Naive thymus-derived CD4-positive, alpha-beta T cell (primary cell): ENCODE data around the gene VWA1. TPM values are rescaled to one million over a fixed set of nuclear protein-coding genes. Genes with fewer than 3 reads are reported as not detected.
A peak's percentile ranks its signal among the peaks of the same experiment; 100 is the strongest.
"Not testable (repeated sequence)": the region's sequence is repeated elsewhere in the genome, so short reads cannot be mapped to it uniquely, and the experiment has no call there.

Experiments
- ATAC-seq: fragments of 150-1000 bp; cut with Tn5 transposase; 2 replicates; pipeline ENCODE4 v1.10.0; 2021; ENCODE audit warnings: mild to moderate bottlenecking, moderate library complexity
- CTCF ChIA-PET: fragments of 350-600 bp; sonication (Branson Sonifier 250); formaldehyde crosslinking; loops from one replicate; lab custom pipeline; 2021; ENCODE audit warnings: antibody characterized with exemption; lab: Charles Lee
- POLR2A ChIA-PET: fragments of 350-600 bp; sonication (Branson Sonifier 250); formaldehyde crosslinking; loops from one replicate; lab custom pipeline; 2021; ENCODE audit warnings: antibody characterized with exemption, inconsistent platforms; lab: Charles Lee
- DNase-seq, 9 donors: peaks; one replicate each; pipeline versions ENCODE4 v3.0.0 to v3.0.0-alpha.2; 2020 to 2022; ENCODE audit warnings: mixed read lengths in 1 of 9
- H3K27ac ChIP-seq: one replicate; pipeline ENCODE4 v1.7.0; 2013; ENCODE audit warnings: mild to moderate bottlenecking, low read depth, low read length, moderate library complexity
- H3K27me3 ChIP-seq, 2 donors: one replicate each; pipeline ENCODE4 v1.7.0; 2013; ENCODE audit warnings: low read length in 2 of 2, mild to moderate bottlenecking in 2 of 2, moderate library complexity in 2 of 2; ENCODE audit not compliant: control insufficient read depth in 2 of 2, insufficient read depth in 2 of 2
- H3K36me3 ChIP-seq, 3 experiments: 1 replicate in 2 of 3; 2 replicates in 1 of 3; pipeline ENCODE4 v1.7.0; 2013; ENCODE audit warnings: low read length in 3 of 3, mild to moderate bottlenecking in 3 of 3, moderate library complexity in 1 of 3; ENCODE audit not compliant: insufficient read depth in 3 of 3, control insufficient read depth in 2 of 3
- H3K4me1 ChIP-seq, 2 donors: one replicate each; pipeline ENCODE4 v1.7.0; 2013; ENCODE audit warnings: low read length in 2 of 2, mild to moderate bottlenecking in 2 of 2, moderate library complexity in 1 of 2; ENCODE audit not compliant: control insufficient read depth in 2 of 2, insufficient read depth in 2 of 2
- H3K4me3 ChIP-seq: 2 replicates; pipeline ENCODE4 v1.7.0; 2013; ENCODE audit warnings: mild to moderate bottlenecking, low read length
- H3K9me3 ChIP-seq, 3 experiments: 1 replicate in 2 of 3; 2 replicates in 1 of 3; pipeline ENCODE4 v1.7.0; 2013; ENCODE audit warnings: low read length in 3 of 3; ENCODE audit not compliant: control insufficient read depth in 2 of 3
- H3K27ac Mint-ChIP-seq, 9 donors: one replicate each; pipeline ENCODE4 v1.8.0; 2020 to 2022; ENCODE audit warnings: mixed read lengths in 9 of 9, mild to moderate bottlenecking in 8 of 9, moderate library complexity in 5 of 9, inconsistent platforms in 2 of 9
- H3K27me3 Mint-ChIP-seq, 5 donors: one replicate each; pipeline ENCODE4 v1.8.0; 2021 to 2022; ENCODE audit warnings: mixed read lengths in 5 of 5, mild to moderate bottlenecking in 1 of 5
- H3K36me3 Mint-ChIP-seq, 5 donors: one replicate each; pipeline ENCODE4 v1.8.0; 2020 to 2022; ENCODE audit warnings: mixed read lengths in 5 of 5, mild to moderate bottlenecking in 3 of 5, inconsistent platforms in 1 of 5
- H3K4me1 Mint-ChIP-seq, 7 donors: one replicate each; pipeline ENCODE4 v1.8.0; 2020 to 2022; ENCODE audit warnings: mixed read lengths in 7 of 7, mild to moderate bottlenecking in 3 of 7, inconsistent platforms in 1 of 7
- H3K4me3 Mint-ChIP-seq, 10 donors: one replicate each; pipeline ENCODE4 v1.8.0; 2020 to 2022; ENCODE audit warnings: mild to moderate bottlenecking in 10 of 10, mixed read lengths in 10 of 10, moderate library complexity in 6 of 10, inconsistent platforms in 2 of 10
- H3K9me3 Mint-ChIP-seq, 11 donors: one replicate each; pipeline ENCODE4 v1.8.0; 2020 to 2022; ENCODE audit warnings: mixed read lengths in 11 of 11, mild to moderate bottlenecking in 4 of 11, inconsistent platforms in 1 of 11, moderate library complexity in 1 of 11
- intact Hi-C, 2 donors: fragments of 100-400 bp; cut with micrococcal nuclease; formaldehyde crosslinking; loops; one replicate each; pipeline ENCODE4 v1.15.1; 2023
- polyA plus RNA-seq, 2 donors: library from polyadenylated mRNA; unstranded; fragments of 300-500 nt; fragmentation: Illumina TruSeq; gene quantifications; one replicate each; pipeline ENCODE4 v1.2.3, GENCODE V29; 2021
- total RNA-seq, 6 experiments: library from RNA in 5 of 6; stranded (reverse) in 5 of 6; gene quantifications; 1 replicate in 5 of 6; 2 replicates in 1 of 6; pipeline ENCODE4 v1.2.3 and lab custom pipeline; 2021 to 2026

The VWA1 gene
- total and polyA plus RNA-seq, 7 experiments from 2014 or later = 0.15 to 1.2 TPM; not detected in 5

- POLR2A ChIA-PET = interaction anchor here (0.8 kb wide), 1 partner anchor 113 kb away, joined by 3 read pairs; no protein-coding TSS in a partner anchor
- H3K9me3 Mint-ChIP-seq, H3K36me3 ChIP-seq, H3K4me1 ChIP-seq, DNase-seq, H3K9me3 ChIP-seq, H3K36me3 Mint-ChIP-seq, H3K4me3 ChIP-seq, CTCF ChIA-PET, H3K27ac ChIP-seq, H3K4me1 Mint-ChIP-seq, H3K27me3 ChIP-seq, ATAC-seq, intact Hi-C loops: not testable (repeated sequence)
- Mint-ChIP-seq H3K27me3 (peaks cover 0 to 22% (median 6%) of the 10 kb centered on the region in 5 donors), H3K27ac (peak overlapping the region in 3 of 9 donors; percentile 7 to 48 (median 25)), H3K4me3 (peak overlapping the region in 4 of 10 donors; percentile 30 to 49 (median 44))
Measured at GRCh38 chr1:1417825-1418463, 17.5 kb upstream of the VWA1 start.

GRCh38 chr1:1418464-1419362 is 16.8 kb upstream of the VWA1 start:
- Mint-ChIP-seq H3K4me1 (peaks cover 0 to 4% (median 0%) of the 10 kb centered on the region in 7 donors), H3K36me3 (no peaks in the 10 kb centered on the region), H3K9me3 (peaks cover 0 to 2% (median 0%) of the 10 kb centered on the region in 11 donors), H3K27ac (no peak overlapping the region), H3K27me3 (peaks cover 0 to 23% (median 10%) of the 10 kb centered on the region in 5 donors), H3K4me3 (peak overlapping the region in 6 of 10 donors; percentile 21 to 49 (median 38))
- Histone ChIP-seq H3K27me3 (no peaks in the 10 kb centered on the region), H3K36me3 (no peaks in the 10 kb centered on the region), H3K27ac (no peak overlapping the region), H3K9me3 (no peaks in the 10 kb centered on the region), H3K4me3 (no peak overlapping the region), H3K4me1 (no peaks in the 10 kb centered on the region)
- no peak for ATAC-seq
- ChIA-PET CTCF (interaction anchor here (1.2 kb wide), 1 partner anchor 43 kb away, joined by 4 read pairs; the partner anchor contains the start of gene AURKAIP1), POLR2A (interaction anchor here (0.8 kb wide), 1 partner anchor 114 kb away, joined by 3 read pairs; no protein-coding TSS in a partner anchor)
- no peak for DNase-seq
- intact Hi-C loops = no loop called here

GRCh38 chr1:1419363-1419812 is 16.1 kb upstream of the VWA1 start:
- Mint-ChIP-seq H3K4me1 (peaks cover 0 to 4% (median 0%) of the 10 kb centered on the region in 7 donors), H3K27me3 (peaks cover 0 to 23% (median 10%) of the 10 kb centered on the region in 5 donors), H3K36me3 (no peaks in the 10 kb centered on the region), H3K9me3 (peaks cover 0 to 2% (median 0%) of the 10 kb centered on the region in 11 donors), H3K27ac (no peak overlapping the region), H3K4me3 (peak overlapping the region in 2 of 10 donors; percentile 25 to 38)
- ATAC-seq (no peak), DNase-seq (no peak)
- POLR2A ChIA-PET = no interaction called here
- H3K4me3 ChIP-seq = no peak overlapping the region
- no peaks in the 10 kb centered on the region for H3K4me1 ChIP-seq
- no peaks in the 10 kb centered on the region for H3K36me3 ChIP-seq
- no peaks in the 10 kb centered on the region for H3K9me3 ChIP-seq
- H3K27me3 ChIP-seq = no peaks in the 10 kb centered on the region
- intact Hi-C loops = no loop called here
- CTCF ChIA-PET = interaction anchor here (1.2 kb wide), 1 partner anchor 44 kb away, joined by 4 read pairs; the partner anchor contains the start of gene AURKAIP1
- H3K27ac ChIP-seq = no peak overlapping the region

GRCh38 chr1:1419813-1420653 is 15.5 kb upstream of the VWA1 start:
- no peak overlapping the region for H3K27ac ChIP-seq
- H3K27ac Mint-ChIP-seq = no peak overlapping the region
- peak; percentile 60 for ATAC-seq
- POLR2A ChIA-PET = no interaction called here
- no peaks in the 10 kb centered on the region for H3K9me3 ChIP-seq
- H3K27me3 Mint-ChIP-seq = peaks cover 0 to 27% (median 11%) of the 10 kb centered on the region in 5 donors
- H3K36me3 Mint-ChIP-seq = no peaks in the 10 kb centered on the region
- no peak overlapping the region for H3K4me3 ChIP-seq
- peaks cover 0 to 2% (median 0%) of the 10 kb centered on the region in 11 donors for H3K9me3 Mint-ChIP-seq
- no peaks in the 10 kb centered on the region for H3K36me3 ChIP-seq
- peaks cover 0 to 4% (median 0%) of the 10 kb centered on the region in 7 donors for H3K4me1 Mint-ChIP-seq
- no peaks in the 10 kb centered on the region for H3K27me3 ChIP-seq
- no peaks in the 10 kb centered on the region for H3K4me1 ChIP-seq
- intact Hi-C loops = no loop called here
- H3K4me3 Mint-ChIP-seq = peak overlapping the region in 1 of 10 donors; percentile 70
- CTCF ChIA-PET = interaction anchor here (1.2 kb wide), 1 partner anchor 45 kb away, joined by 4 read pairs; the partner anchor contains the start of gene AURKAIP1
- no peak for DNase-seq

- peaks cover 0 to 4% (median 0%) of the 10 kb centered on the region in 7 donors for H3K4me1 Mint-ChIP-seq
- Histone ChIP-seq H3K9me3 (no peaks in the 10 kb centered on the region), H3K36me3 (no peaks in the 10 kb centered on the region), H3K27me3 (no peaks in the 10 kb centered on the region), H3K4me1 (no peaks in the 10 kb centered on the region), H3K4me3 (no peak overlapping the region), H3K27ac (no peak overlapping the region)
- DNase-seq (no peak), ATAC-seq (no peak)
- H3K36me3 Mint-ChIP-seq = no peaks in the 10 kb centered on the region
- CTCF ChIA-PET = no interaction called here
- peaks cover 0 to 2% (median 0%) of the 10 kb centered on the region in 11 donors for H3K9me3 Mint-ChIP-seq
- POLR2A ChIA-PET = interaction anchor here (0.7 kb wide), 1 partner anchor 11 kb away, joined by 3 read pairs; no protein-coding TSS in a partner anchor
- H3K4me3 Mint-ChIP-seq = peak overlapping the region in 3 of 10 donors; percentile 41 to 70 (median 48)
- intact Hi-C loops = no loop called here
- H3K27ac Mint-ChIP-seq = no peak overlapping the region
- H3K27me3 Mint-ChIP-seq = peaks cover 0 to 31% (median 16%) of the 10 kb centered on the region in 5 donors
Measured at GRCh38 chr1:1420654-1421141, 14.8 kb upstream of the VWA1 start.
